GM19238 (cell line): ENCODE data around the gene PTPRR.

Source experiments
- DNase-seq: peaks from one replicate; pipeline ENCODE4 v3.0.0; 2011; ENCODE audit warnings: low spot score; ENCODE audit not compliant: insufficient read length

The PTPRR gene

GRCh38 chr12:70798016-70798783 lies 122.3 kb downstream of the PTPRR start:
- DNase-seq: no peak

DNA sequence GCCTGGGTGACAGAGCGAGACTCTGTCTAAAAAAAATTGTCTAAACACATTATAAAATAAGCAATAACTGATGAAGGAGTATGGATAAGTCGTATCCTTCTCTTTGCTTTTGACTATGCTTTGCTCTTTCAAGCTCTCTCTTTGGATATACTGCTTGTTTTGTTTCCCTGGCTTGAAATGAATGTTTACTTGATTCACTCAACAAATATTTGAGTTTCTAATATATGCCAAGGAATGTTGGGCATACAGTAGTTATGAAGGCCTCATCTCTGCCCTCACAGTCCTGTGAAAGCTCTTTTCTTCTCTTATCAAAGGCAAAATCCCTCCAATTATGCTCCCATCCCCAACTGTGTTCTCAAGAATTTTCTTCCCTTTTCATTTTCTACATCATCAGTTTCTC lies 123.5 kb downstream of the PTPRR start:
- no peak for DNase-seq

- no peak for DNase-seq
These were observed 124.9 kb downstream of the PTPRR start for GRCh38 chr12:70795608-70796007.

- no peak for DNase-seq
These were observed 126.4 kb downstream of the PTPRR start for GRCh38 chr12:70794131-70794530.

GRCh38 chr12:70788774-70789173 lies 131.8 kb downstream of the PTPRR start:
- no peak for DNase-seq

DNA sequence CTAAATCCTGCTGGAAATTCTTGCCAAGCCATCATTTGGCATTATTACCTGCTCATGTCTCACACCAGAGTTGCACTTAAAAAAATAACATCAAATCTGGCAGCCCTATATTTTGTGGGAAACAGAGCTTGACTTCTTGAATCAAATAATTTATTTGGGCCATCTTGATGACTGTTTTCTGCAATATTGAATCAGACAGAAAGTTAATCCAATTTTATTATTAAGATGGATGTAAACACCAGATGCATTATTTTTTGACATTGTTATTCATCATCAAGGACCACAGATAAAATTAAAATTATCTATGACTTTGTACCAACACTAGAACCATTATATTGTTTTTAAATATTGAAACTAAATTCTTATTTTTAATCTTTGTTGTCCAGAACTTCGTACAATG lies 132.9 kb downstream of the PTPRR start:
- DNase-seq: no peak

- no peak for DNase-seq
These were observed 134.6 kb downstream of the PTPRR start for GRCh38 chr12:70785896-70786295.

DNA sequence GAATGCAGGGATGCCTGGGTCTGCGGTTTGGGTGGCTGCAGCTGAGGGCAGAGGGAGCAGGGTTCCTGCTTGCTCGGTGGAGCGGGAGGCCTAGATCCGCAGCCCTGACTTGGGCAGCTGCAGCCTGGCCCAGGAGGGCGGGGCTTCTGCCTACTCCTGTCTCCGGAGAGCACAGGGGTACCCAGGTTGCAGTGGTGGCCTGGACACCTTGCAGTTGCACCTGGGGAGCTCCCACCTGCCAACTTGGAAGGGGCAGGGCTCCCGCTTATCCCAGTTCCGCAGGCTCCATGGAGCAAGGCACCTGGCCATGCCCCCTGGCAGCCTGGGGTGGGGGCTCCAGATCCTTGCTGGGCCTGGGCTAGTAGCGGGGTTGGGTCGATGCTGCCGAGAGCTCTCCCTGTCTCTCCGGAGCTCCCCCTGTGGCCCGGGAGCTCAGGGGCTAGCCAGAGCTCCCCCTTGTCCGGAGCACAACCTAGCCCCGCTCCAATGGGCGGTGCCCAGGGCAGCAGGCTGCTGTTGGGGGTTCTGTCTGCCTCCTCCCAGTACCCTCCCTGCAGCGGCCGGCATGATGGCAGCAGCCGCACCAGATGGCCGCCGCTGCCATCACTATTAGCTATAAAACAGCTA lies 136.4 kb downstream of the PTPRR start:
- DNase-seq: no peak

GRCh38 chr12:70783455-70783854 lies 137.1 kb downstream of the PTPRR start:
- no peak for DNase-seq

GRCh38 chr12:70779250-70779649 lies 141.3 kb downstream of the PTPRR start:
- DNase-seq: no peak

DNA sequence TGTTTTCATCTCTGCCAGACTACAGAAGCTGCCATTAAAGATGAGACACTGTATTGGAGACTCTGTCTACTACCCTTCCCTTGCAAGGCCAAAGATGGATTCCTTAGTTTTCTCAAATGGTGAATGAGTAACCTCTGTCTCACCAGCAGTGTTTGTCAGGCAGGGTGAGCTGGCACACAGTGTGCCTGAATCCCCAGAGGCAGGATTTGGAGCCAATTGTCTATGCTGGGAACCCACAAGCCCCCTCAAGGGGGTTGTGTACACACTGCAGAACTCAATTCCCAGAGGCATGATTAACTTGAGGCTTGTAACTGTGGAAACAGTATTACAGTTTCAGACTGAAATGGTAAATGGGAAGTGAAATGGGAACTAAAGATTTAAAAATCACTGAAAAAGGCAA lies 146.5 kb downstream of the PTPRR start:
- no peak for DNase-seq

DNA sequence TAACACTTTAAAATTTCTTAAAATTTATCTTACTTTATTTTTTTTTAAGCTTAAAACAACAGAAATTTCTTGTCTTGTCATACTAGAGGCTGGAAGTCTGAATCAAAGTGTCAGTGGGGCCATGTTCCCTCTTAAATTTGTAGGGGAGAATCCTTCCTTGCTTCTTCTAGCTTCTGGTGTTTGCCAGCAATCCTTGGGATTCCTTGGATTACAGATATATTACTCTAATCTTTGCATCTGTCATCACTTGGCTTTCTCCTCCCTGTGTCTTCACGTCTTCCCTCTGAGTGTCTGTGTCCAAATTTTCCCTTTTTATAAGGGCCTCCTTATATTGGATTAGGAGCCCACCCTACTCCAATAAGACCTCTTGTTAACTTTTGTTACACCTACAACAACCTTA lies 147.7 kb downstream of the PTPRR start:
- no peak for DNase-seq

GRCh38 chr12:70771581-70771980 lies 149.0 kb downstream of the PTPRR start:
- DNase-seq: no peak

DNA sequence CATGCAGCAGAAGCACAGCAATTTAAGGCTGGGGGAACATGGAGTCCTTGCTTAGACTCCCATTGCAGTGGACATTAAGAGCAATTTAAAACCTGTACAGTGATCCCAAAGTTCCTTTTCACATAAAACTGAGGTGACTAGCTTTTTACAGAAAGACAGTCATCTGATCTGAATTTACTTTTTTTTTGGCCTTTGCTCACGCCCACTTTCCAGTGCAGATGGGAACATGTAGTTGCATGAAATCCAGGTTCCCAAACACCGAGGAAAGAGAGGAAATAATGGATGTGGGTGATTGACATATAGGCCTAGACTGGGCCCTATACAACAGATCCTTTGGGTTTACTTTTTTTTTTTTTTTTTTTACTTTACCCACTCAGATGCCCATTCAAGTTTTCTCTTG lies 156.9 kb downstream of the PTPRR start:
- no peak for DNase-seq

- DNase-seq: no peak
These were observed 158.5 kb downstream of the PTPRR start for GRCh38 chr12:70762000-70762399.

GRCh38 chr12:70759161-70759918 lies 161.2 kb downstream of the PTPRR start:
- DNase-seq: no peak

DNA sequence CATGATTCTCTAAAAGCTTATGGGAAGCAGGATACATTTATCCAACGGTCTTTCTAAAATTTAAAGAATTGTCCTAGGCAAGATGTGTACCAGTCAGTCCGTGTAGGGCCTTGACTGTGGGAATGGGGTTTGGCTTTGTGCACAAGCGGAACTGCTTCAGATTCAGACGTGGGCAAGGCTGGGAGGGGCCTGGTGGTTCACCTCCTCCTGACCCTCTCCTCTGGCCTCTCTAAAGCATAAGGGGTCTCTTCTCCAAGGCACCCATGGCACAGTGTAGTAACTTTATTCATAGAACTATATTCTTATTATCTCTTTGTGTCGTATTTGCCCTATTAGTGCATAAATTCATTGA lies 162.1 kb downstream of the PTPRR start:
- DNase-seq: no peak

- no peak for DNase-seq
These were observed 162.6 kb downstream of the PTPRR start for GRCh38 chr12:70757830-70758493.

DNA sequence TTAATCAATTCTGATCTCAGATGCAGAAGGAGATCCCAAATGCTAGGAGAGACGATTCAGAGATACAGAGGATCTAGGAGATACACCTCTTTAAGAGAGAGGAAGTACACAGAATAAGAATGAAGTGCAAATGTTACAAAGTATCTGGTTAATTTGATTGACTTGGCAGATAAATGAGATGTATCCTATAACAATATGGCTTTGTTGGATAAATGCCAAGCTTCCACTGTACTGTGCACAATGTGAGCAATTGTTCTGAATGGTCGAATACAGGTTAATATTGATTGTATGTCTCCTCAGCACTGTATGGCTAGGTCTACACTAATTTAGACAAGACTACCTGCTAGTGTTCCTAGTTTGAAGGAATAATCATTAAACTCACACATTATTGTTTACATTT lies 163.7 kb downstream of the PTPRR start:
- DNase-seq: no peak

DNA sequence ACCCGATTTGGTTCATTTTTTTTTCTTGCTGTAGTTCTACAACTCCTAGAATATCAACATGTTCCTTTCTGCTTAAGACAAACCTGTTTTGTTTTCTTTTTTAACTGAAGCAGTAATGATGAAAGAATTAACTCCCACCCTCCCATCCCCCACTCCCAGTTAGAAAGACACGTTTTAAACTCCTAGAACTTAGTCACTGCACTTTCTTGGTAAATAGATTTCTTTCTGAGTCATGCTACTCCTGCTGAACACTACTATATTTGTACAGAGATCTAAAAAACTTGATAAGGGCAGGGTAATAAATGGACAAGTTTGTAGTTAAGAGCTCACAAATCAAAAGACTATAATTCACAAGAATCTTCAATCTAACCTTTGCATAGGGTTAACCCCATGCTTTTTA lies 164.4 kb downstream of the PTPRR start:
- no peak for DNase-seq

- DNase-seq: no peak
These were observed 166.2 kb downstream of the PTPRR start for GRCh38 chr12:70754330-70754741.

- DNase-seq: no peak
These were observed 168.2 kb downstream of the PTPRR start for GRCh38 chr12:70752327-70752726.
